ENCODE measurements around the gene CNEP1R1.

The CNEP1R1 gene

GRCh38 chr16:50066482-50067289 lies 41.7 kb downstream of the CNEP1R1 start:
- no peak for TF ChIP-seq SPI1 (IDR thresholded peaks at IDR 0.05; ENCODE audit: borderline replicate concordance, low read depth)
- Histone ChIP-seq H3K4me3 (replicated peaks; ENCODE audit: insufficient read depth, low read length) (peak overlapping the region; percentile 98), H3K27ac (replicated peaks) (peak overlapping the region; percentile 46), H3K27me3 (ENCODE audit: insufficient read depth, poor library complexity, severe bottlenecking) (no peaks in the 10 kb centered on the region)
- DNase-seq (ENCODE audit: low read depth in 1 of 2, low spot score in 1 of 2), result no peak

- no peak for TF ChIP-seq GABPA (IDR thresholded peaks at IDR 0.05; ENCODE audit: low read depth)
- TF ChIP-seq CTCF (IDR thresholded peaks at IDR 0.05; ENCODE audit: insufficient read depth, low read length), result peak; percentile 52
- peak; percentile 38; the same call in 1 of the 2 replicates for TF ChIP-seq SPI1 (IDR thresholded peaks at IDR 0.05; ENCODE audit: borderline replicate concordance, low read depth)
- H3K4me3 ChIP-seq (replicated peaks; ENCODE audit: insufficient read depth, low read length), result peak overlapping the region; percentile 98
- DNase-seq (ENCODE audit: low read depth in 1 of 2, low spot score in 1 of 2), result peak; percentile 21 to 57
- H3K27ac ChIP-seq (replicated peaks), result no peak overlapping the region
- H3K27me3 ChIP-seq (ENCODE audit: insufficient read depth, poor library complexity, severe bottlenecking), result no peaks in the 10 kb centered on the region
Measured at GRCh38 chr16:50067290-50067853, 42.3 kb downstream of the CNEP1R1 start.

- H3K4me3 ChIP-seq (replicated peaks; ENCODE audit: insufficient read depth, low read length), result no peak overlapping the region
- no peak for DNase-seq (ENCODE audit: low read depth in 1 of 2, low spot score in 1 of 2)
- no peaks in the 10 kb centered on the region for H3K27me3 ChIP-seq (ENCODE audit: insufficient read depth, poor library complexity, severe bottlenecking)
- TF ChIP-seq SPI1 (IDR thresholded peaks at IDR 0.05; ENCODE audit: borderline replicate concordance, low read depth), result no peak
- no peak for TF ChIP-seq REST (IDR thresholded peaks at IDR 0.05; ENCODE audit: insufficient replicate concordance, low read depth)
- TF ChIP-seq CTCF (IDR thresholded peaks at IDR 0.05; ENCODE audit: insufficient read depth, low read length), result no peak
- no peak for TF ChIP-seq POLR2AphosphoS5 (IDR thresholded peaks at IDR 0.05; ENCODE audit: low read depth)
- no peak for TF ChIP-seq GABPA (IDR thresholded peaks at IDR 0.05; ENCODE audit: low read depth)
- no peak overlapping the region for H3K27ac ChIP-seq (replicated peaks)
Measured at GRCh38 chr16:50068550-50068949, 43.5 kb downstream of the CNEP1R1 start.

GRCh38 chr16:50069060-50069459 lies 44.0 kb downstream of the CNEP1R1 start:
- Histone ChIP-seq H3K4me3 (replicated peaks; ENCODE audit: insufficient read depth, low read length) (no peak overlapping the region), H3K27me3 (ENCODE audit: insufficient read depth, poor library complexity, severe bottlenecking) (no peaks in the 10 kb centered on the region), H3K27ac (replicated peaks) (no peak overlapping the region)
- no peak for DNase-seq (ENCODE audit: low read depth in 1 of 2, low spot score in 1 of 2)
- TF ChIP-seq POLR2AphosphoS5 (IDR thresholded peaks at IDR 0.05; ENCODE audit: low read depth), result no peak
- no peak for TF ChIP-seq REST (IDR thresholded peaks at IDR 0.05; ENCODE audit: insufficient replicate concordance, low read depth)
- no peak for TF ChIP-seq SPI1 (IDR thresholded peaks at IDR 0.05; ENCODE audit: borderline replicate concordance, low read depth)
- no peak for TF ChIP-seq CTCF (IDR thresholded peaks at IDR 0.05; ENCODE audit: insufficient read depth, low read length)
- no peak for TF ChIP-seq GABPA (IDR thresholded peaks at IDR 0.05; ENCODE audit: low read depth)

Data from HL-60 (cell line).